ENCODE results near the gene TOR2A.
"Not testable (repeated sequence)": the region's sequence is repeated elsewhere in the genome, so short reads cannot be mapped to it uniquely, and the experiment has no call there.

TOR2A gene

GRCh38 chr9:127734747-127735529 is at the start of gene TOR2A:
Gene TOR2A (minus strand): TSS chr9:127735294. CDS start chr9:127735270, 24 bp downstream.
- peak; percentile 98 for DNase-seq (ENCODE audit: low spot score)

GRCh38 chr9:127783111-127784008 is 48.3 kb upstream of the TOR2A start:
- DNase-seq (ENCODE audit: low spot score), result peak; percentile 66

GRCh38 chr9:127781806-127782205 is 46.7 kb upstream of the TOR2A start:
- no peak for DNase-seq (ENCODE audit: low spot score)

- not testable (repeated sequence) for DNase-seq (ENCODE audit: low spot score)
Measured at GRCh38 chr9:127780909-127781308, 45.8 kb upstream of the TOR2A start.

- no peak for DNase-seq (ENCODE audit: low spot score)
Measured at GRCh38 chr9:127780126-127780885, 45.2 kb upstream of the TOR2A start.

- DNase-seq (ENCODE audit: low spot score), result peak; percentile 90
Measured at GRCh38 chr9:127779136-127779981, 44.3 kb upstream of the TOR2A start.

GRCh38 chr9:127778280-127779135 is 43.4 kb upstream of the TOR2A start, which contains the start of gene SH2D3C:
Gene SH2D3C (minus strand): TSS chr9:127778666. CDS start chr9:127778627, 39 bp downstream.
- DNase-seq (ENCODE audit: low spot score), result peak; percentile 77

- peak; percentile 44 for DNase-seq (ENCODE audit: low spot score)
Measured at GRCh38 chr9:127777368-127777980, 42.4 kb upstream of the TOR2A start.

GRCh38 chr9:127776924-127777289 is 41.8 kb upstream of the TOR2A start:
- no peak for DNase-seq (ENCODE audit: low spot score)

- DNase-seq (ENCODE audit: low spot score), result peak; percentile 91
Measured at GRCh38 chr9:127776195-127776923, 41.3 kb upstream of the TOR2A start.

GRCh38 chr9:127773981-127774380 is 38.9 kb upstream of the TOR2A start:
- no peak for DNase-seq (ENCODE audit: low spot score)

GRCh38 chr9:127773272-127773671 is 38.2 kb upstream of the TOR2A start:
- peak; percentile 37 for DNase-seq (ENCODE audit: low spot score)

GRCh38 chr9:127772603-127773002 is 37.5 kb upstream of the TOR2A start:
- DNase-seq (ENCODE audit: low spot score), result no peak

GRCh38 chr9:127771570-127772189 is 36.6 kb upstream of the TOR2A start:
- no peak for DNase-seq (ENCODE audit: low spot score)

- peak; percentile 96 for DNase-seq (ENCODE audit: low spot score)
Measured at GRCh38 chr9:127770905-127771569, 35.9 kb upstream of the TOR2A start.

- DNase-seq (ENCODE audit: low spot score), result no peak
Measured at GRCh38 chr9:127770583-127770904, 35.5 kb upstream of the TOR2A start.

GRCh38 chr9:127769929-127770582 is 35.0 kb upstream of the TOR2A start:
- no peak for DNase-seq (ENCODE audit: low spot score)

GRCh38 chr9:127769101-127769500 is 34.0 kb upstream of the TOR2A start:
- no peak for DNase-seq (ENCODE audit: low spot score)

All from NAMALWA (cell line).